Liver (tissue), 3 donors: ENCODE data around the gene CCDC81.

ENCODE experiments used
- GABPA ChIP-seq, 2 donors: IDR thresholded peaks in 1 of 2; conservative IDR thresholded peaks in 1 of 2; 2 replicates each; pipeline ENCODE4 v1.6.1; 2016; ENCODE audit warnings: antibody characterized with exemption in 2 of 2, mild to moderate bottlenecking in 1 of 2, moderate library complexity in 1 of 2
- HNF4G ChIP-seq: IDR thresholded peaks from 2 replicates; pipeline ENCODE4 v1.6.1; 2016; ENCODE audit warnings: antibody characterized with exemption
- TF ChIP-seq, protein P1 (sequence below): fragments of 150-350 bp; IDR thresholded peaks from 2 replicates; pipeline ENCODE4 v1.5.1; 2017; ENCODE audit warnings: improper control_type of control experiment, low read depth, low read length; ENCODE audit not compliant: missing input control
- donor health status: healthy.
- donor health status: healthy.

- TF ChIP-seq, protein P1, sequence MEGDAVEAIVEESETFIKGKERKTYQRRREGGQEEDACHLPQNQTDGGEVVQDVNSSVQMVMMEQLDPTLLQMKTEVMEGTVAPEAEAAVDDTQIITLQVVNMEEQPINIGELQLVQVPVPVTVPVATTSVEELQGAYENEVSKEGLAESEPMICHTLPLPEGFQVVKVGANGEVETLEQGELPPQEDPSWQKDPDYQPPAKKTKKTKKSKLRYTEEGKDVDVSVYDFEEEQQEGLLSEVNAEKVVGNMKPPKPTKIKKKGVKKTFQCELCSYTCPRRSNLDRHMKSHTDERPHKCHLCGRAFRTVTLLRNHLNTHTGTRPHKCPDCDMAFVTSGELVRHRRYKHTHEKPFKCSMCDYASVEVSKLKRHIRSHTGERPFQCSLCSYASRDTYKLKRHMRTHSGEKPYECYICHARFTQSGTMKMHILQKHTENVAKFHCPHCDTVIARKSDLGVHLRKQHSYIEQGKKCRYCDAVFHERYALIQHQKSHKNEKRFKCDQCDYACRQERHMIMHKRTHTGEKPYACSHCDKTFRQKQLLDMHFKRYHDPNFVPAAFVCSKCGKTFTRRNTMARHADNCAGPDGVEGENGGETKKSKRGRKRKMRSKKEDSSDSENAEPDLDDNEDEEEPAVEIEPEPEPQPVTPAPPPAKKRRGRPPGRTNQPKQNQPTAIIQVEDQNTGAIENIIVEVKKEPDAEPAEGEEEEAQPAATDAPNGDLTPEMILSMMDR, result no peak
- TF ChIP-seq GABPA (IDR thresholded peaks at IDR 0.05 in 1 of 2, conservative IDR thresholded peaks at IDR 0.05 in 1 of 2), result no peak
- no peak for TF ChIP-seq HNF4G
Measured at GRCh38 chr11:86388198-86388597, 13.5 kb downstream of the CCDC81 start.
